ENCODE data around the gene COA1. TPM values are rescaled to one million over a fixed set of nuclear protein-coding genes. Genes with fewer than 3 reads are reported as not detected.
A peak's percentile ranks its signal among the peaks of the same experiment; 100 is the strongest.
"Not testable (repeated sequence)": the region's sequence is repeated elsewhere in the genome, so short reads cannot be mapped to it uniquely, and the experiment has no call there.

Gene COA1
- total RNA-seq, 1 donor from 2014 or later: 55.5 TPM

DNA sequence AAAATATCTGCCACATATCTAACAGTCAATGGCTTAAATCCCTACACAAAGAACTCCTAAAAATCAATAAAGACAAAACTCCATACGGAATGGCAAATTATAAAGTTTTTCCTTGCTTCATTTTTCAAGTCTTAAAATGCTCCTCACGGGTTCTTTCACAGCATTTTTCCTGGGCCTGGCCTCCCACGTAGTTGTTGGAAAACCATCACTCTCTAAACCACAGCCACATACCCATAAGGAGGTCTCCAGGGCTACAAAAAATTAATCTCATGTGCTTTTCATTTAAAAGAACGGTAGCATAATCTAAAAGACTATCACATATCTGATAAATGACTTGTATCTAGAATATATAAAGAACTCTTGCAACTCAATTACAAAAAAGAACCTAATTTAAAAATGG is 2.9 kb downstream of the COA1 start:
- Mint-ChIP-seq H3K27ac (ENCODE audit: unreplicated experiment) (no peak overlapping the region), H3K27me3 (ENCODE audit: unreplicated experiment) (no peaks in the 10 kb centered on the region), H3K4me3 (ENCODE audit: unreplicated experiment) (no peak overlapping the region), H3K4me1 (ENCODE audit: unreplicated experiment) (peaks cover 13% of the 10 kb centered on the region), H3K36me3 (ENCODE audit: low read depth, unreplicated experiment) (peaks cover 3% of the 10 kb centered on the region), H3K9me3 (ENCODE audit: unreplicated experiment) (no peaks in the 10 kb centered on the region)
- DNase-seq (ENCODE audit: low spot score): no peak
- TF ChIP-seq, protein P1, sequence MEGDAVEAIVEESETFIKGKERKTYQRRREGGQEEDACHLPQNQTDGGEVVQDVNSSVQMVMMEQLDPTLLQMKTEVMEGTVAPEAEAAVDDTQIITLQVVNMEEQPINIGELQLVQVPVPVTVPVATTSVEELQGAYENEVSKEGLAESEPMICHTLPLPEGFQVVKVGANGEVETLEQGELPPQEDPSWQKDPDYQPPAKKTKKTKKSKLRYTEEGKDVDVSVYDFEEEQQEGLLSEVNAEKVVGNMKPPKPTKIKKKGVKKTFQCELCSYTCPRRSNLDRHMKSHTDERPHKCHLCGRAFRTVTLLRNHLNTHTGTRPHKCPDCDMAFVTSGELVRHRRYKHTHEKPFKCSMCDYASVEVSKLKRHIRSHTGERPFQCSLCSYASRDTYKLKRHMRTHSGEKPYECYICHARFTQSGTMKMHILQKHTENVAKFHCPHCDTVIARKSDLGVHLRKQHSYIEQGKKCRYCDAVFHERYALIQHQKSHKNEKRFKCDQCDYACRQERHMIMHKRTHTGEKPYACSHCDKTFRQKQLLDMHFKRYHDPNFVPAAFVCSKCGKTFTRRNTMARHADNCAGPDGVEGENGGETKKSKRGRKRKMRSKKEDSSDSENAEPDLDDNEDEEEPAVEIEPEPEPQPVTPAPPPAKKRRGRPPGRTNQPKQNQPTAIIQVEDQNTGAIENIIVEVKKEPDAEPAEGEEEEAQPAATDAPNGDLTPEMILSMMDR (IDR thresholded peaks at IDR 0.05; ENCODE audit: unreplicated experiment): no peak

GRCh38 chr7:43725251-43725650 is 4.1 kb downstream of the COA1 start:
- Mint-ChIP-seq H3K4me1 (ENCODE audit: unreplicated experiment) (peaks cover 13% of the 10 kb centered on the region), H3K9me3 (ENCODE audit: unreplicated experiment) (no peaks in the 10 kb centered on the region), H3K27me3 (ENCODE audit: unreplicated experiment) (no peaks in the 10 kb centered on the region), H3K4me3 (ENCODE audit: unreplicated experiment) (no peak overlapping the region), H3K27ac (ENCODE audit: unreplicated experiment) (no peak overlapping the region), H3K36me3 (ENCODE audit: low read depth, unreplicated experiment) (peaks cover 3% of the 10 kb centered on the region)
- TF ChIP-seq, protein P1 (IDR thresholded peaks at IDR 0.05; ENCODE audit: unreplicated experiment): no peak
- DNase-seq (ENCODE audit: low spot score): no peak

GRCh38 chr7:43723007-43723341 is 6.3 kb downstream of the COA1 start:
- Mint-ChIP-seq H3K36me3 (ENCODE audit: low read depth, unreplicated experiment) (no peaks in the 10 kb centered on the region), H3K9me3 (ENCODE audit: unreplicated experiment) (no peaks in the 10 kb centered on the region), H3K27me3 (ENCODE audit: unreplicated experiment) (no peaks in the 10 kb centered on the region), H3K4me3 (ENCODE audit: unreplicated experiment) (no peak overlapping the region), H3K4me1 (ENCODE audit: unreplicated experiment) (peaks cover 8% of the 10 kb centered on the region), H3K27ac (ENCODE audit: unreplicated experiment) (no peak overlapping the region)
- TF ChIP-seq, protein P1 (IDR thresholded peaks at IDR 0.05; ENCODE audit: unreplicated experiment): no peak
- DNase-seq (ENCODE audit: low spot score): no peak

GRCh38 chr7:43721193-43721806 is 8.0 kb downstream of the COA1 start:
- no peaks in the 10 kb centered on the region for H3K4me1 Mint-ChIP-seq (ENCODE audit: unreplicated experiment)
- H3K4me3 Mint-ChIP-seq (ENCODE audit: unreplicated experiment): no peak overlapping the region
- TF ChIP-seq, protein P1 (IDR thresholded peaks at IDR 0.05; ENCODE audit: unreplicated experiment): peak; percentile 86
- no peak overlapping the region for H3K27ac Mint-ChIP-seq (ENCODE audit: unreplicated experiment)
- peaks cover 8% of the 10 kb centered on the region for H3K36me3 Mint-ChIP-seq (ENCODE audit: low read depth, unreplicated experiment)
- no peaks in the 10 kb centered on the region for H3K27me3 Mint-ChIP-seq (ENCODE audit: unreplicated experiment)
- H3K9me3 Mint-ChIP-seq (ENCODE audit: unreplicated experiment): no peaks in the 10 kb centered on the region
- DNase-seq (ENCODE audit: low spot score): no peak

DNA sequence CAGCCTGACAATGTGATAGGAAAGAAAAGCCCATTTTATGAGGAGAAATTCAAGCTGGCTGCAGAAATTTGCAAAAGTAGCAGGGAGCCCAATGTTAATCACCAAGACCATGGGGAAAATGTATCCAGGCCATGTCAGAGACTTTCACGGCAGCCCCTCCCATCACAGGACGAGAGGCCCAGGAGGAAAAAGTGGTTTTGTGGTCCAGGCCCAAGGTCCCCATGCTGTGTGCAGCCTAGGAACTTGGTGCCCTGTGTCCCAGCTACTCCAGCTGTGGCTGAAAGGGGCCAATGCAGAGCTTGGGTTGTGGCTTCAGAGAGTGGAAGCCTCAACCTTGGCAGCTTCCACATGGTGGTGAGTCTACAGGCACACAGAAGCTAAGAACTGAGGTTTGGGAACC is 12.7 kb downstream of the COA1 start:
- no peak for DNase-seq (ENCODE audit: low spot score)
- no peak overlapping the region for H3K27ac Mint-ChIP-seq (ENCODE audit: unreplicated experiment)
- peaks cover 5% of the 10 kb centered on the region for H3K9me3 Mint-ChIP-seq (ENCODE audit: unreplicated experiment)
- H3K27me3 Mint-ChIP-seq (ENCODE audit: unreplicated experiment): no peaks in the 10 kb centered on the region
- H3K4me1 Mint-ChIP-seq (ENCODE audit: unreplicated experiment): no peaks in the 10 kb centered on the region
- no peak overlapping the region for H3K4me3 Mint-ChIP-seq (ENCODE audit: unreplicated experiment)
- TF ChIP-seq, protein P1 (IDR thresholded peaks at IDR 0.05; ENCODE audit: unreplicated experiment): no peak
- H3K36me3 Mint-ChIP-seq (ENCODE audit: low read depth, unreplicated experiment): peaks cover 14% of the 10 kb centered on the region

GRCh38 chr7:43715966-43716365 is 13.4 kb downstream of the COA1 start:
- not testable (repeated sequence) for H3K4me1 Mint-ChIP-seq (ENCODE audit: unreplicated experiment)

More at GRCh38 chr7:43715966-43716365, 13.4 kb downstream of the COA1 start:
- H3K9me3 Mint-ChIP-seq (ENCODE audit: unreplicated experiment); H3K27ac Mint-ChIP-seq (ENCODE audit: unreplicated experiment); H3K27me3 Mint-ChIP-seq (ENCODE audit: unreplicated experiment); DNase-seq (ENCODE audit: low spot score): not testable (repeated sequence)
- H3K36me3 Mint-ChIP-seq (ENCODE audit: low read depth, unreplicated experiment): peaks cover 14% of the 10 kb centered on the region
- H3K4me3 Mint-ChIP-seq (ENCODE audit: unreplicated experiment): peak overlapping the region; percentile 24
